Measurements from ENCODE around the gene STK4. TPM values are rescaled to one million over a fixed set of nuclear protein-coding genes. Genes with fewer than 3 reads are reported as not detected.

Gene STK4
- total RNA-seq, 1 donor from 2014 or later = 25.3 TPM

GRCh38 chr20:45105317-45105716 lies 139.0 kb downstream of the STK4 start:
- no peaks in the 10 kb centered on the region for H3K9me3 Mint-ChIP-seq (ENCODE audit: unreplicated experiment)
- H3K4me1 Mint-ChIP-seq (ENCODE audit: unreplicated experiment) = peaks cover 14% of the 10 kb centered on the region
- DNase-seq (ENCODE audit: extremely low spot score, unreplicated experiment) = no peak
- peak overlapping the region; percentile 63 for H3K27ac Mint-ChIP-seq (ENCODE audit: unreplicated experiment)
- no peaks in the 10 kb centered on the region for H3K36me3 Mint-ChIP-seq (ENCODE audit: unreplicated experiment)
- H3K27me3 Mint-ChIP-seq (ENCODE audit: unreplicated experiment) = no peaks in the 10 kb centered on the region
- H3K4me3 Mint-ChIP-seq (ENCODE audit: unreplicated experiment) = no peak overlapping the region
- no peak for TF ChIP-seq CTCF (IDR thresholded peaks at IDR 0.05)

GRCh38 chr20:45109634-45110033 lies 143.3 kb downstream of the STK4 start:
- no peak for TF ChIP-seq CTCF (IDR thresholded peaks at IDR 0.05)
- H3K4me3 Mint-ChIP-seq (ENCODE audit: unreplicated experiment) = no peak overlapping the region
- H3K4me1 Mint-ChIP-seq (ENCODE audit: unreplicated experiment) = peaks cover 7% of the 10 kb centered on the region
- H3K27me3 Mint-ChIP-seq (ENCODE audit: unreplicated experiment) = peaks cover 13% of the 10 kb centered on the region
- DNase-seq (ENCODE audit: extremely low spot score, unreplicated experiment) = no peak
- no peak overlapping the region for H3K27ac Mint-ChIP-seq (ENCODE audit: unreplicated experiment)
- H3K9me3 Mint-ChIP-seq (ENCODE audit: unreplicated experiment) = no peaks in the 10 kb centered on the region
- H3K36me3 Mint-ChIP-seq (ENCODE audit: unreplicated experiment) = no peaks in the 10 kb centered on the region

GRCh38 chr20:45110301-45110700 lies 144.0 kb downstream of the STK4 start:
- TF ChIP-seq CTCF (IDR thresholded peaks at IDR 0.05) = no peak
- Mint-ChIP-seq H3K4me3 (ENCODE audit: unreplicated experiment) (no peak overlapping the region), H3K27me3 (ENCODE audit: unreplicated experiment) (peaks cover 17% of the 10 kb centered on the region), H3K27ac (ENCODE audit: unreplicated experiment) (no peak overlapping the region), H3K9me3 (ENCODE audit: unreplicated experiment) (no peaks in the 10 kb centered on the region), H3K36me3 (ENCODE audit: unreplicated experiment) (no peaks in the 10 kb centered on the region), H3K4me1 (ENCODE audit: unreplicated experiment) (peaks cover under 1% of the 10 kb centered on the region)
- no peak for DNase-seq (ENCODE audit: extremely low spot score, unreplicated experiment)

- no peaks in the 10 kb centered on the region for H3K9me3 Mint-ChIP-seq (ENCODE audit: unreplicated experiment)
- TF ChIP-seq CTCF (IDR thresholded peaks at IDR 0.05) = no peak
Measured at GRCh38 chr20:45111285-45111684, 145.0 kb downstream of the STK4 start.

GRCh38 chr20:45111799-45112471 lies 145.6 kb downstream of the STK4 start:
- no peak overlapping the region for H3K27ac Mint-ChIP-seq (ENCODE audit: unreplicated experiment)
- no peaks in the 10 kb centered on the region for H3K4me1 Mint-ChIP-seq (ENCODE audit: unreplicated experiment)
- H3K36me3 Mint-ChIP-seq (ENCODE audit: unreplicated experiment) = no peaks in the 10 kb centered on the region
- no peak overlapping the region for H3K4me3 Mint-ChIP-seq (ENCODE audit: unreplicated experiment)
- peaks cover 25% of the 10 kb centered on the region for H3K27me3 Mint-ChIP-seq (ENCODE audit: unreplicated experiment)
- no peak for DNase-seq (ENCODE audit: extremely low spot score, unreplicated experiment)
- peak; percentile 62 for TF ChIP-seq CTCF (IDR thresholded peaks at IDR 0.05)
- H3K9me3 Mint-ChIP-seq (ENCODE audit: unreplicated experiment) = no peaks in the 10 kb centered on the region

More at GRCh38 chr20:45111285-45111684, 145.0 kb downstream of the STK4 start:
- no peak overlapping the region for H3K4me3 Mint-ChIP-seq (ENCODE audit: unreplicated experiment)
- H3K27ac Mint-ChIP-seq (ENCODE audit: unreplicated experiment) = no peak overlapping the region
- no peak for DNase-seq (ENCODE audit: extremely low spot score, unreplicated experiment)
- peaks cover 22% of the 10 kb centered on the region for H3K27me3 Mint-ChIP-seq (ENCODE audit: unreplicated experiment)
- H3K36me3 Mint-ChIP-seq (ENCODE audit: unreplicated experiment) = no peaks in the 10 kb centered on the region
- H3K4me1 Mint-ChIP-seq (ENCODE audit: unreplicated experiment) = no peaks in the 10 kb centered on the region

Data from osteocyte (in vitro differentiated cells).